Mesenchymal stem cell (in vitro differentiated cells and primary cell): ENCODE data around the gene SOSTDC1. TPM values are rescaled to one million over a fixed set of nuclear protein-coding genes. Genes with fewer than 3 reads are reported as not detected.

ENCODE experiments used
- DNase-seq: peaks from one replicate; pipeline ENCODE4 v3.0.0-alpha.2; 2013
- H2AFZ ChIP-seq: one replicate; pipeline ENCODE4 v1.6.1; 2013; ENCODE audit warnings: low read depth, mild to moderate bottlenecking, control low read depth, inconsistent platforms, low read length, moderate library complexity
- H2AK5ac ChIP-seq: 2 replicates; pipeline ENCODE4 v1.6.1; 2013; ENCODE audit warnings: low read length, moderate library complexity, mild to moderate bottlenecking, inconsistent platforms; ENCODE audit not compliant: severe bottlenecking
- H2BK120ac ChIP-seq: one replicate; pipeline ENCODE4 v1.6.1; 2013; ENCODE audit warnings: low read depth, mild to moderate bottlenecking, inconsistent platforms, low read length, moderate library complexity
- H2BK12ac ChIP-seq, 2 experiments: one replicate each; pipeline ENCODE4 v1.6.1; 2013; ENCODE audit warnings: inconsistent platforms in 2 of 2, low read length in 2 of 2, mild to moderate bottlenecking in 2 of 2, moderate library complexity in 2 of 2, control low read depth in 1 of 2
- H2BK15ac ChIP-seq: one replicate; pipeline ENCODE4 v1.6.1; 2013; ENCODE audit warnings: mild to moderate bottlenecking, low read depth, inconsistent platforms; ENCODE audit not compliant: poor library complexity, severe bottlenecking
- H2BK5ac ChIP-seq: 2 replicates; pipeline ENCODE4 v1.6.1; 2013; ENCODE audit warnings: low read depth, mild to moderate bottlenecking, low read length, control low read depth, inconsistent platforms; ENCODE audit not compliant: poor library complexity, severe bottlenecking
- H3K14ac ChIP-seq, 2 experiments: one replicate each; pipeline ENCODE4 v1.6.1; 2013; ENCODE audit warnings: inconsistent platforms in 2 of 2, low read length in 2 of 2, control low read depth in 1 of 2, mild to moderate bottlenecking in 1 of 2, moderate library complexity in 1 of 2
- H3K18ac ChIP-seq, 2 experiments: one replicate each; pipeline ENCODE4 v1.6.1; 2013; ENCODE audit warnings: inconsistent platforms in 2 of 2, low read length in 2 of 2, control low read depth in 1 of 2, low read depth in 1 of 2, mild to moderate bottlenecking in 1 of 2
- H3K23ac ChIP-seq, 2 experiments: one replicate each; pipeline ENCODE4 v1.6.1; 2013; ENCODE audit warnings: inconsistent platforms in 2 of 2, low read length in 2 of 2, mild to moderate bottlenecking in 2 of 2, moderate library complexity in 2 of 2, control low read depth in 1 of 2
- H3K27ac ChIP-seq: 2 replicates; pipeline ENCODE4 v1.5.1; 2013; ENCODE audit warnings: mild to moderate bottlenecking, moderate library complexity, low read length, control low read depth, inconsistent platforms; ENCODE audit not compliant: poor library complexity, severe bottlenecking
- H3K27me3 ChIP-seq, 2 experiments: 2 replicates each; pipeline versions ENCODE4 v1.6.1 to v1.7.0; 2013; ENCODE audit warnings: low read length in 2 of 2, mild to moderate bottlenecking in 2 of 2, moderate library complexity in 2 of 2, control low read depth in 1 of 2, inconsistent platforms in 1 of 2; ENCODE audit not compliant: control insufficient read depth in 1 of 2, insufficient read depth in 1 of 2
- H3K36me3 ChIP-seq, 2 experiments: 2 replicates each; pipeline versions ENCODE4 v1.6.1 to v1.7.0; 2013; ENCODE audit warnings: low read length in 2 of 2, control low read depth in 1 of 2, inconsistent platforms in 1 of 2, low read depth in 1 of 2, mild to moderate bottlenecking in 1 of 2; ENCODE audit not compliant: insufficient read depth in 2 of 2, control insufficient read depth in 1 of 2
- H3K4ac ChIP-seq, 2 experiments: one replicate each; pipeline ENCODE4 v1.6.1; 2013; ENCODE audit warnings: inconsistent platforms in 2 of 2, low read length in 2 of 2, mild to moderate bottlenecking in 2 of 2, moderate library complexity in 2 of 2, control low read depth in 1 of 2, low read depth in 1 of 2
- H3K4me1 ChIP-seq: 2 replicates; pipeline ENCODE4 v1.6.1; 2013; ENCODE audit warnings: low read depth, low read length, control low read depth; ENCODE audit not compliant: control insufficient read depth, insufficient read depth
- H3K4me2 ChIP-seq: 2 replicates; pipeline ENCODE4 v1.6.1; 2013; ENCODE audit warnings: low read length, mild to moderate bottlenecking, inconsistent platforms; ENCODE audit not compliant: poor library complexity, severe bottlenecking
- H3K4me3 ChIP-seq, 2 experiments: 2 replicates each; pipeline versions ENCODE4 v1.5.1 to v1.7.0; 2013; ENCODE audit warnings: low read length in 2 of 2, mild to moderate bottlenecking in 2 of 2, control low read depth in 1 of 2, low read depth in 1 of 2; ENCODE audit not compliant: insufficient read depth in 1 of 2
- H3K79me1 ChIP-seq: replicated peaks from 2 replicates; pipeline ENCODE4 v1.6.1; 2013; ENCODE audit warnings: mild to moderate bottlenecking, control low read depth, low read length, inconsistent platforms; ENCODE audit not compliant: poor library complexity, severe bottlenecking
- H3K9ac ChIP-seq: 2 replicates; pipeline ENCODE4 v1.7.0; 2013; ENCODE audit warnings: mild to moderate bottlenecking, low read length, moderate library complexity
- H3K9me3 ChIP-seq: 2 replicates; pipeline ENCODE4 v1.7.0; 2013; ENCODE audit warnings: mild to moderate bottlenecking, low read length; ENCODE audit not compliant: control insufficient read depth
- H4K8ac ChIP-seq: one replicate; pipeline ENCODE4 v1.6.1; 2013; ENCODE audit warnings: inconsistent platforms, mild to moderate bottlenecking, low read length, moderate library complexity
- H4K91ac ChIP-seq: one replicate; pipeline ENCODE4 v1.6.1; 2013; ENCODE audit warnings: mild to moderate bottlenecking, low read length, inconsistent platforms
- WGBS: methylation state at CpG from one replicate; pipeline ENCODE4 v1.1.7; 2013; ENCODE audit warnings: mixed read lengths; 5-methylcytosine and 5-hydroxymethylcytosine counted together
- polyA plus RNA-seq, 2 experiments: library from polyadenylated mRNA; stranded (reverse); fragments of 200-250 nt; gene quantifications; one replicate each; pipeline ENCODE4 v1.2.3, GENCODE V29; 2013

Gene SOSTDC1, protein sequence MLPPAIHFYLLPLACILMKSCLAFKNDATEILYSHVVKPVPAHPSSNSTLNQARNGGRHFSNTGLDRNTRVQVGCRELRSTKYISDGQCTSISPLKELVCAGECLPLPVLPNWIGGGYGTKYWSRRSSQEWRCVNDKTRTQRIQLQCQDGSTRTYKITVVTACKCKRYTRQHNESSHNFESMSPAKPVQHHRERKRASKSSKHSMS
- polyA plus RNA-seq (2013, experiment 1 of 2): not detected
- polyA plus RNA-seq (2013, experiment 2 of 2): not detected

GRCh38 chr7:16465469-16466361 is at the start of gene SOSTDC1:
Gene SOSTDC1, minus strand, starts transcription at chr7:16465738. Its CDS starts 70 bp downstream, at chr7:16465668.
- H4K8ac ChIP-seq: no peak within 1 kb of the TSS
- H3K36me3 ChIP-seq: no peaks in the 10 kb centered on the region
- H3K4me3 ChIP-seq: peak within 1 kb of the TSS in 1 of 2 experiments; percentile 56
- H2BK15ac ChIP-seq: no peak within 1 kb of the TSS
- peaks cover 4% of the 10 kb centered on the region for H3K4me1 ChIP-seq
- H4K91ac ChIP-seq: no peak within 1 kb of the TSS
- H2AFZ ChIP-seq: no peak within 1 kb of the TSS
- no peak within 1 kb of the TSS for H2BK120ac ChIP-seq
- no peak within 1 kb of the TSS for H3K4ac ChIP-seq
- no peak within 1 kb of the TSS for H3K18ac ChIP-seq
- no peaks in the 10 kb centered on the region for H3K9me3 ChIP-seq
- H3K27ac ChIP-seq: peak within 1 kb of the TSS; percentile 7
- no peak within 1 kb of the TSS for H2BK5ac ChIP-seq
- no peak within 1 kb of the TSS for H3K14ac ChIP-seq
- H3K4me2 ChIP-seq: peak within 1 kb of the TSS; percentile 34
- no peak for DNase-seq
- peak within 1 kb of the TSS; percentile 66 for H3K9ac ChIP-seq
- WGBS: 65% methylated on average over 10 of the region's 10 CpGs
- no peak within 1 kb of the TSS for H3K23ac ChIP-seq
- no peaks in the 10 kb centered on the region for H3K27me3 ChIP-seq
- no peak within 1 kb of the TSS for H2BK12ac ChIP-seq
- H2AK5ac ChIP-seq: no peak within 1 kb of the TSS
- no peaks in the 10 kb centered on the region for H3K79me1 ChIP-seq

- Histone ChIP-seq H3K4ac (no peak overlapping the region), H2BK12ac (no peak overlapping the region), H3K4me1 (no peaks in the 10 kb centered on the region), H4K8ac (no peak overlapping the region), H2AFZ (no peak overlapping the region), H3K27ac (no peak overlapping the region), H3K9ac (no peak overlapping the region), H2BK5ac (no peak overlapping the region), H3K23ac (no peak overlapping the region), H3K4me2 (no peak overlapping the region), H3K18ac (no peak overlapping the region), H2BK120ac (no peak overlapping the region), H4K91ac (no peak overlapping the region), H3K14ac (no peak overlapping the region), H3K79me1 (no peaks in the 10 kb centered on the region), H3K9me3 (peaks cover 4% of the 10 kb centered on the region), H3K27me3 (no peaks in the 10 kb centered on the region), H3K4me3 (no peak overlapping the region), H2AK5ac (no peak overlapping the region), H3K36me3 (no peaks in the 10 kb centered on the region), H2BK15ac (no peak overlapping the region)
- no peak for DNase-seq
Observed at GRCh38 chr7:16514729-16515128, 49.2 kb upstream of the SOSTDC1 start.

DNA sequence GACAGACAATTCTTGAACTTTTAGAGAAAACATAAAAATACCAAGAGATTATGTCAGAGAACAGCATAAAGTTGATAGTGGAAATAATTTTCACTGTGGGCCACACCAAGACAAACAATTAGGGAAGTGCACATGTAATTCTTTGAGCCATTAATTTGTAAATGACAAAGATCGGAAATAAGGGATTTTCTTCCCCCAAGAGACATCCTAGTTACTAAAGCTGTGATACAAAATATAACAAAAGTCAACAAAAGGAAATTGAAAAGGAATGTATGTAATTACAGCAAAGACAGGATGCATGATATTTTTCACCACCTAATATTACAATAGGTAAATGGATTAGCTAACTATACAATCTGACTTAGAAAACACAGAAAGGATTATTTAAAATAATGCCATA is 48.7 kb upstream of the SOSTDC1 start:
- no peak overlapping the region for H2BK15ac ChIP-seq
- DNase-seq: no peak
- H3K23ac ChIP-seq: no peak overlapping the region
- H3K4me2 ChIP-seq: no peak overlapping the region
- H4K91ac ChIP-seq: no peak overlapping the region
- H2BK12ac ChIP-seq: no peak overlapping the region
- H3K27ac ChIP-seq: no peak overlapping the region
- no peaks in the 10 kb centered on the region for H3K4me1 ChIP-seq
- no peak overlapping the region for H2BK5ac ChIP-seq
- H2AK5ac ChIP-seq: no peak overlapping the region
- H3K14ac ChIP-seq: no peak overlapping the region
- H3K18ac ChIP-seq: no peak overlapping the region
- H3K4me3 ChIP-seq: no peak overlapping the region
- H3K27me3 ChIP-seq: no peaks in the 10 kb centered on the region
- no peak overlapping the region for H4K8ac ChIP-seq
- H2BK120ac ChIP-seq: no peak overlapping the region
- peaks cover 4% of the 10 kb centered on the region for H3K9me3 ChIP-seq
- H3K9ac ChIP-seq: no peak overlapping the region
- no CpG with 5 or more reads among the region's 1 CpG for WGBS
- no peaks in the 10 kb centered on the region for H3K79me1 ChIP-seq
- no peak overlapping the region for H2AFZ ChIP-seq
- no peak overlapping the region for H3K4ac ChIP-seq
- H3K36me3 ChIP-seq: no peaks in the 10 kb centered on the region

DNA sequence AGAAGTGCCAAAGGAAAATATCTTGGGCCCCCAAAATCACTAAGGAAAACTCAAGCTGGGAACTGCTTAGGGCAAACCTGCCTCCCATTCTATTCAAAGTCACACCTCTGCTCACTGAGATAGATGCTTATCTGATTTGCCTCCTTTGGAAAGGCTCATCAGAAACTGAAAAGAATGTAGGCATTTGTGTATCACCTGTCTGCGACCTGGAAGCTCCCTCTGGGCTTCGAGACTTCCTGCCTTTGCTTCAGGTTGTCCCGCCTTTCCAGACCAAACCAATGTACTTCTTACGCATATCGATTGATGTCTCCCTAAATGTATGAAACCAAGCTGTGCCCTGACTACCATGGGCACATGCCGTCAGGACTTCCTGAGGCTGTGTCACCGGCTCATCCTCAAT is 46.6 kb upstream of the SOSTDC1 start:
- Histone ChIP-seq H3K4me2 (no peak overlapping the region), H2BK5ac (no peak overlapping the region), H2AK5ac (no peak overlapping the region), H4K91ac (no peak overlapping the region), H2BK120ac (no peak overlapping the region), H3K27me3 (no peaks in the 10 kb centered on the region), H3K9me3 (peaks cover 4% of the 10 kb centered on the region), H2AFZ (no peak overlapping the region), H3K18ac (no peak overlapping the region), H3K4me1 (no peaks in the 10 kb centered on the region), H3K14ac (no peak overlapping the region), H2BK15ac (no peak overlapping the region), H3K27ac (no peak overlapping the region), H3K36me3 (no peaks in the 10 kb centered on the region), H3K4ac (no peak overlapping the region), H3K79me1 (no peaks in the 10 kb centered on the region), H2BK12ac (no peak overlapping the region), H4K8ac (no peak overlapping the region), H3K9ac (no peak overlapping the region), H3K23ac (no peak overlapping the region), H3K4me3 (no peak overlapping the region)
- 82% methylated on average over 7 of the region's 7 CpGs for WGBS
- DNase-seq: no peak
